ENCODE measurements around the gene SYT1.

- TF ChIP-seq CTCF (IDR thresholded peaks at IDR 0.05; ENCODE audit: insufficient read depth, low read length, poor library complexity, severe bottlenecking) (no peak), EZH2phosphoT487 (conservative IDR thresholded peaks at IDR 0.05; ENCODE audit: low read length) (no peak)
These were observed 411.1 kb downstream of the SYT1 start for GRCh38 chr12:79275631-79276030.
